HepG2 (cell line): ENCODE data around the gene SH2D3C. TPM values are rescaled to one million over a fixed set of nuclear protein-coding genes. Genes with fewer than 3 reads are reported as not detected.
A peak's percentile ranks its signal among the peaks of the same experiment; 100 is the strongest.

Experiments
- AGO2 ChIP-seq: fragments of 200-400 bp; formaldehyde crosslinking; optimal IDR thresholded peaks from 2 replicates; pipeline ENCODE3; 2017; ENCODE audit warnings: mild to moderate bottlenecking, low read depth, low read length, moderate library complexity
- ATF7-NPFF ChIP-seq: sonication (generic); formaldehyde crosslinking; IDR thresholded peaks from 2 replicates; pipeline ENCODE4 v1.8.1; 2023; ENCODE audit warnings: mild to moderate bottlenecking, low read depth, missing genetic modification reagents, moderate library complexity
- BRCA1 ChIP-seq: sonication (generic); formaldehyde crosslinking; IDR thresholded peaks from 2 replicates; pipeline ENCODE4 v1.4.0; 2020; ENCODE audit warnings: missing genetic modification reagents
- E2F1 ChIP-seq: sonication (generic); formaldehyde crosslinking; IDR thresholded peaks from 2 replicates; pipeline ENCODE4 v1.5.0; 2020; ENCODE audit warnings: missing genetic modification reagents
- ELF3 ChIP-seq: IDR thresholded peaks from 2 replicates; pipeline ENCODE4 v1.6.1; 2016; ENCODE audit warnings: missing genetic modification reagents, missing compliant biosample characterization
- ETV5 ChIP-seq: IDR thresholded peaks from 2 replicates; pipeline ENCODE4 v1.6.1; 2018; ENCODE audit warnings: missing biosample characterization, missing genetic modification reagents, inconsistent platforms, borderline replicate concordance
- GABPA ChIP-seq, 2 experiments: IDR thresholded peaks; 2 replicates each; pipeline ENCODE4 v1.6.1; 2011 to 2016; ENCODE audit warnings: low read depth in 2 of 2, low read length in 1 of 2, missing biosample characterization in 1 of 2, missing genetic modification characterization in 1 of 2
- GABPB1 ChIP-seq: IDR thresholded peaks from 2 replicates; pipeline ENCODE4 v1.6.1; 2016; ENCODE audit warnings: mild to moderate bottlenecking, missing genetic modification reagents, moderate library complexity, missing compliant biosample characterization
- HNF4A ChIP-seq: sonication (generic); formaldehyde crosslinking; IDR thresholded peaks from 2 replicates; pipeline ENCODE4 v1.4.0; 2020; ENCODE audit warnings: missing genetic modification reagents
- JARID2 ChIP-seq: sonication (generic); formaldehyde crosslinking; IDR thresholded peaks from 2 replicates; pipeline ENCODE4 v1.8.1; 2023; ENCODE audit warnings: missing genetic modification reagents, inconsistent platforms; ENCODE audit not compliant: insufficient replicate concordance
- LCORL ChIP-seq, 2 experiments: fragments of 450-650 bp in 1 of 2; sonication (generic) in 1 of 2; formaldehyde crosslinking in 1 of 2; IDR thresholded peaks; 2 replicates each; pipeline versions ENCODE4 v1.5.0 to v1.6.1; 2017 to 2020; ENCODE audit warnings: antibody characterized with exemption in 1 of 2, missing genetic modification reagents in 1 of 2
- MEIS2 ChIP-seq: sonication (generic); formaldehyde crosslinking; IDR thresholded peaks from 2 replicates; pipeline ENCODE4 v1.9.0; 2021; ENCODE audit warnings: mild to moderate bottlenecking, missing genetic modification reagents
- MTA3 ChIP-seq: sonication (generic); formaldehyde crosslinking; IDR thresholded peaks from 2 replicates; pipeline ENCODE4 v1.4.0; 2020; ENCODE audit warnings: missing genetic modification reagents
- SPEN ChIP-seq: sonication (generic); formaldehyde crosslinking; IDR thresholded peaks from 2 replicates; pipeline ENCODE4 v1.5.1; 2020; ENCODE audit warnings: low read depth, mild to moderate bottlenecking, missing genetic modification reagents
- TBP ChIP-seq: sonication (generic); formaldehyde crosslinking; IDR thresholded peaks from 2 replicates; pipeline ENCODE4 v1.5.0; 2020; ENCODE audit warnings: missing genetic modification reagents
- XBP1 ChIP-seq: sonication (generic); formaldehyde crosslinking; IDR thresholded peaks from 2 replicates; pipeline ENCODE4 v1.5.0; 2020; ENCODE audit warnings: missing genetic modification reagents
- ZNF350 ChIP-seq: sonication (generic); formaldehyde crosslinking; IDR thresholded peaks from 2 replicates; pipeline ENCODE4 v1.4.0; 2020; ENCODE audit warnings: mild to moderate bottlenecking, low read depth, missing genetic modification reagents, borderline replicate concordance
- ZNF660 ChIP-seq: sonication (generic); formaldehyde crosslinking; IDR thresholded peaks from 2 replicates; pipeline ENCODE4 v1.5.1; 2020; ENCODE audit warnings: mild to moderate bottlenecking, low read depth, missing genetic modification reagents, borderline replicate concordance
- ZNF777 ChIP-seq: sonication (generic); formaldehyde crosslinking; IDR thresholded peaks from 2 replicates; pipeline ENCODE4 v1.4.0; 2020; ENCODE audit warnings: missing genetic modification reagents
- ZNF879 ChIP-seq: sonication (generic); formaldehyde crosslinking; IDR thresholded peaks from 2 replicates; pipeline ENCODE4 v1.8.1; 2023; ENCODE audit warnings: missing genetic modification reagents
- polyA plus RNA-seq, 8 experiments: library from polyadenylated mRNA; depleted of rRNA in 3 of 8; stranded (reverse) in 7 of 8; unstranded in 1 of 8; fragments of >200 nt; fragmentation: Illumina TruSeq in 4 of 8; extraction: Trizol in 4 of 8; gene quantifications; 2 replicates each; pipeline versions ENCODE4 v1.2.1 to v1.2.3, GENCODE V29; 2011 to 2016; ENCODE audit warnings: low read depth in 4 of 8, missing spikeins in 1 of 8, mixed read lengths in 1 of 8; ENCODE audit not compliant: insufficient read depth in 1 of 8
- total RNA-seq, 5 experiments: library from RNA; depleted of rRNA; stranded (reverse); fragments of >200 nt; fragmentation: Illumina TruSeq; extraction: Trizol; gene quantifications; 2 replicates each; pipeline ENCODE4 v1.2.3, GENCODE V29; 2016; ENCODE audit warnings: low read depth in 1 of 5
- TF ChIP-seq, protein P1 (sequence below): IDR thresholded peaks from 2 replicates; pipeline ENCODE4 v1.4.0; 2020; ENCODE audit warnings: mild to moderate bottlenecking, missing genetic modification reagents
- TF ChIP-seq, protein P2 (sequence below): sonication (generic); formaldehyde crosslinking; IDR thresholded peaks from 2 replicates; pipeline ENCODE4 v1.4.0; 2020; ENCODE audit warnings: mild to moderate bottlenecking, missing genetic modification reagents

Gene SH2D3C
- total and polyA plus RNA-seq, 2 of the 13 experiments (the other 11 are each of a cell fraction or from before 2014, with no cell fraction given): not detected

DNA sequence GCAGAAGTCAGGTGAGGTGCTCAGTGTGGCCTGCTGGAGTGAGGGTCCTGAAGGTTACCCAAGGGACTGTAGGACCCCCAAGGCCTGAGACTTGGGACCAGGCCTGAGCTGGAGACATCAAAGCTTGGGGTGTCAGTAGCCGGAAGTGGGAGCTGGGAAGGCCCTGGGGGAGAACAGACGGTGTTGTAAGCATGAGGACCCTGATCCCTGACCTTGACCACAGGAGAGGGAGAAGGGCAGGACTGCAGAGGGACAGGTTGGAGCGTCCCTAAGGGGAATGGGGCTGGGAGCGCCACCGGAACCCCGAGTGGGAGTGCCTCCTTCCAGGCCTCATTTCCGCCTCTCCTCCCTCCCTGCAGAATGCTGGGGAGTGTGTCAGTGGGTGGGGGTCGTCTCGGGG is 62.1 kb downstream of the SH2D3C start (continued):
- TF ChIP-seq, protein P1, sequence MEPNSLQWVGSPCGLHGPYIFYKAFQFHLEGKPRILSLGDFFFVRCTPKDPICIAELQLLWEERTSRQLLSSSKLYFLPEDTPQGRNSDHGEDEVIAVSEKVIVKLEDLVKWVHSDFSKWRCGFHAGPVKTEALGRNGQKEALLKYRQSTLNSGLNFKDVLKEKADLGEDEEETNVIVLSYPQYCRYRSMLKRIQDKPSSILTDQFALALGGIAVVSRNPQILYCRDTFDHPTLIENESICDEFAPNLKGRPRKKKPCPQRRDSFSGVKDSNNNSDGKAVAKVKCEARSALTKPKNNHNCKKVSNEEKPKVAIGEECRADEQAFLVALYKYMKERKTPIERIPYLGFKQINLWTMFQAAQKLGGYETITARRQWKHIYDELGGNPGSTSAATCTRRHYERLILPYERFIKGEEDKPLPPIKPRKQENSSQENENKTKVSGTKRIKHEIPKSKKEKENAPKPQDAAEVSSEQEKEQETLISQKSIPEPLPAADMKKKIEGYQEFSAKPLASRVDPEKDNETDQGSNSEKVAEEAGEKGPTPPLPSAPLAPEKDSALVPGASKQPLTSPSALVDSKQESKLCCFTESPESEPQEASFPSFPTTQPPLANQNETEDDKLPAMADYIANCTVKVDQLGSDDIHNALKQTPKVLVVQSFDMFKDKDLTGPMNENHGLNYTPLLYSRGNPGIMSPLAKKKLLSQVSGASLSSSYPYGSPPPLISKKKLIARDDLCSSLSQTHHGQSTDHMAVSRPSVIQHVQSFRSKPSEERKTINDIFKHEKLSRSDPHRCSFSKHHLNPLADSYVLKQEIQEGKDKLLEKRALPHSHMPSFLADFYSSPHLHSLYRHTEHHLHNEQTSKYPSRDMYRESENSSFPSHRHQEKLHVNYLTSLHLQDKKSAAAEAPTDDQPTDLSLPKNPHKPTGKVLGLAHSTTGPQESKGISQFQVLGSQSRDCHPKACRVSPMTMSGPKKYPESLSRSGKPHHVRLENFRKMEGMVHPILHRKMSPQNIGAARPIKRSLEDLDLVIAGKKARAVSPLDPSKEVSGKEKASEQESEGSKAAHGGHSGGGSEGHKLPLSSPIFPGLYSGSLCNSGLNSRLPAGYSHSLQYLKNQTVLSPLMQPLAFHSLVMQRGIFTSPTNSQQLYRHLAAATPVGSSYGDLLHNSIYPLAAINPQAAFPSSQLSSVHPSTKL (CRISPR knock-in tag): no peak
- TF ChIP-seq GABPA (IDR thresholded peaks at IDR 0.05; ENCODE audit: low read depth, low read length) (peak; percentile 28; the same call in 1 of the 2 replicates), GABPA (CRISPR knock-in tag; IDR thresholded peaks at IDR 0.05; ENCODE audit: low read depth) (peak; percentile 74; the same call in 1 of the 2 replicates), JARID2 (CRISPR knock-in tag) (no peak), ELF3 (peak; percentile 36; the same call in 1 of the 2 replicates), HNF4A (CRISPR knock-in tag) (peak; percentile 65; the same call in 1 of the 2 replicates), AGO2 (no peak), ZNF660 (CRISPR knock-in tag) (no peak), XBP1 (CRISPR knock-in tag) (no peak), E2F1 (CRISPR knock-in tag) (no peak), ETV5 (CRISPR knock-in tag) (peak; percentile 57), BRCA1 (CRISPR knock-in tag) (no peak), SPEN (CRISPR knock-in tag) (peak; percentile 6; the same call in 1 of the 2 replicates), TBP (CRISPR knock-in tag) (no peak), ATF7-NPFF (CRISPR knock-in tag) (no peak), MTA3 (CRISPR knock-in tag) (no peak), ZNF879 (CRISPR knock-in tag) (no peak), GABPB1 (CRISPR knock-in tag) (peak; percentile 32; the same call in 1 of the 2 replicates), ZNF777 (CRISPR knock-in tag) (no peak), MEIS2 (CRISPR knock-in tag) (no peak), LCORL (IDR thresholded peaks at IDR 0.05) (no peak), LCORL (CRISPR knock-in tag; IDR thresholded peaks at IDR 0.05) (no peak), ZNF350 (CRISPR knock-in tag) (0 out of 2 replicates have a peak, but pooled peaks have one; percentile 19)
- TF ChIP-seq, protein P2, sequence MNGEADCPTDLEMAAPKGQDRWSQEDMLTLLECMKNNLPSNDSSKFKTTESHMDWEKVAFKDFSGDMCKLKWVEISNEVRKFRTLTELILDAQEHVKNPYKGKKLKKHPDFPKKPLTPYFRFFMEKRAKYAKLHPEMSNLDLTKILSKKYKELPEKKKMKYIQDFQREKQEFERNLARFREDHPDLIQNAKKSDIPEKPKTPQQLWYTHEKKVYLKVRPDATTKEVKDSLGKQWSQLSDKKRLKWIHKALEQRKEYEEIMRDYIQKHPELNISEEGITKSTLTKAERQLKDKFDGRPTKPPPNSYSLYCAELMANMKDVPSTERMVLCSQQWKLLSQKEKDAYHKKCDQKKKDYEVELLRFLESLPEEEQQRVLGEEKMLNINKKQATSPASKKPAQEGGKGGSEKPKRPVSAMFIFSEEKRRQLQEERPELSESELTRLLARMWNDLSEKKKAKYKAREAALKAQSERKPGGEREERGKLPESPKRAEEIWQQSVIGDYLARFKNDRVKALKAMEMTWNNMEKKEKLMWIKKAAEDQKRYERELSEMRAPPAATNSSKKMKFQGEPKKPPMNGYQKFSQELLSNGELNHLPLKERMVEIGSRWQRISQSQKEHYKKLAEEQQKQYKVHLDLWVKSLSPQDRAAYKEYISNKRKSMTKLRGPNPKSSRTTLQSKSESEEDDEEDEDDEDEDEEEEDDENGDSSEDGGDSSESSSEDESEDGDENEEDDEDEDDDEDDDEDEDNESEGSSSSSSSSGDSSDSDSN (CRISPR knock-in tag): peak; percentile 45; the same call in 1 of the 2 replicates
